BLaER1 (cell line): Measurements from ENCODE around the gene NEURL1B.

ENCODE experiments used
- H3K27ac ChIP-seq: shearing (Covaris generic); formaldehyde crosslinking; 2 replicates; pipeline ENCODE4 v1.8.1; 2022
- H3K27me3 ChIP-seq: shearing (Covaris generic); formaldehyde crosslinking; 2 replicates; pipeline ENCODE4 v1.8.1; 2022
- H3K36me3 ChIP-seq: shearing (Covaris generic); formaldehyde crosslinking; 2 replicates; pipeline ENCODE4 v1.8.1; 2022
- H3K4me1 ChIP-seq: shearing (Covaris generic); formaldehyde crosslinking; 2 replicates; pipeline ENCODE4 v1.8.1; 2022
- H3K4me2 ChIP-seq: shearing (Covaris generic); formaldehyde crosslinking; 2 replicates; pipeline ENCODE4 v1.8.1; 2022
- H3K4me3 ChIP-seq: shearing (Covaris generic); formaldehyde crosslinking; 2 replicates; pipeline ENCODE4 v1.8.1; 2022
- H3K9ac ChIP-seq: shearing (Covaris generic); formaldehyde crosslinking; 2 replicates; pipeline ENCODE4 v1.8.1; 2022
- H3K9me3 ChIP-seq: shearing (Covaris generic); formaldehyde crosslinking; 2 replicates; pipeline ENCODE4 v1.8.1; 2022
- H4K20me1 ChIP-seq: shearing (Covaris generic); formaldehyde crosslinking; 2 replicates; pipeline ENCODE4 v1.8.1; 2022
- Cebpa-rat ChIP-seq: shearing (Covaris generic); IDR thresholded peaks from 2 replicates; pipeline ENCODE4 v1.8.1; 2022

NEURL1B gene

DNA sequence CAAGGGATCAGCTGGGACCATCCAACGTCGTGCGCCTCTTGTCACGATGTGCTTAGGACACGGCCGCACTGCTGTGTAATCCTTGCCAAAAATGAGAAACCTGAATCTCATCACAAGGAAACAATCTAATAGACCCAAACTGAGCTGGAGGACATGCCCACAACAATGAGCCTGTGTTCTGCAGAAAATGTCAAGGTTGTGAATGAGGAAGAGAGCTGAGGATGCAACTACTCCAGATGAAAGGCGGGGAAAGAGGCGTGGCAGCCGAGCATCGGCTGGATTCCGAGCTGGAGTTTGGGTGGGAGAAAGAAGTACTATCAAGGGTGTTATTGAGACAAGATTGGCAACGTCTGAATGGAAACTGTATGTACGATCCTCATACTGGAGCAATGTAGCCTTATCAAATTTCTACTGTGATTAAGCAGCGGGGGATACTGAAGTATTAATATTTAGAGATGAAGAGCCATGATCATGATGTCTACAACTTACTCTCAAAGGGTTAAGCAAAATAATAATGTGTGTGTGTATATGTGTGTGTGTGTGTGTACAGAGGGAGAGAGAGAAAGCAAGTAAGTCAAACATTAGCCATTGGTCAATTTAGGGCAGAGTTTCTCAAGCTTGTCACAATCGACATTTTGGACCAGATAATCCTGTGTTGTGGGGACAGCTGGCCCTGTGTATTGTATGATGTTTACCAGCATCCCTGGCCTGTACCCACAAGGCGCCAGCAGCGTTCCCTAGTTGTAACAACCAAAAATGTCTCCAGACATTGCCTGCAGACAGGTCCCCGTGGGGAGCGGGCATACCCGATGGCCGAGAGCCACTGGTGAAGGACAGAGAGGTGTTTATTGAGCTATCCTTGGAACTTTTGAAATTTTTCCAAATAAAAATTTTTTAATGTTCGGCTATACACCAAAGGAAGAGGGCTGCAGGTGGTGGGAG is 83.5 kb downstream of the NEURL1B start:
- Histone ChIP-seq H3K27ac (no peak overlapping the region), H3K4me1 (peaks cover 8% of the 10 kb centered on the region; the same call in 1 of the 2 replicates), H3K27me3 (no peaks in the 10 kb centered on the region), H3K9ac (no peak overlapping the region), H3K9me3 (no peaks in the 10 kb centered on the region), H3K4me2 (no peak overlapping the region), H4K20me1 (no peaks in the 10 kb centered on the region), H3K36me3 (no peaks in the 10 kb centered on the region), H3K4me3 (no peak overlapping the region)
- no peak for TF ChIP-seq Cebpa-rat

DNA sequence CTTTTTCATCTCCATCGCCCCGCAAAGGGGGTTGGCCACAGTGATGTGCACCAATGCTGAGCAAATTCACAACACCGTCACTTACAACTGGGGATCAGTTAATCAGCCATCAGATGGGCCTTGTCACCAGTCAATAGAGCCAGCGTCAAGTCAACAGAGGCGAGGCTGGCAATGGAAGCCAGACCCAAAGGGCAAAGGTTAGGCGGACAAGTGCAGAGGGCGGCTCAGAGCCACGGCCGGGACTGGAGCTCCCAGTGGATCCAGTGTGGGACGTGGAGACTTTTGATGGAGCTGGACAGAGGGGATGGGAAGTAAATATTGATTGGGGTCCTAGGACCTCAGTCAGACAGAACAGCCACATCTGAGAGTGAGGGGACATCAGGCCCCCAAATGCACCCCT is 84.2 kb downstream of the NEURL1B start:
- Histone ChIP-seq H3K9ac (no peak overlapping the region), H3K36me3 (no peaks in the 10 kb centered on the region), H4K20me1 (no peaks in the 10 kb centered on the region), H3K4me3 (no peak overlapping the region), H3K4me2 (no peak overlapping the region), H3K27ac (no peak overlapping the region), H3K4me1 (peaks cover 8% of the 10 kb centered on the region; the same call in 1 of the 2 replicates), H3K9me3 (no peaks in the 10 kb centered on the region), H3K27me3 (no peaks in the 10 kb centered on the region)
- TF ChIP-seq Cebpa-rat = no peak

DNA sequence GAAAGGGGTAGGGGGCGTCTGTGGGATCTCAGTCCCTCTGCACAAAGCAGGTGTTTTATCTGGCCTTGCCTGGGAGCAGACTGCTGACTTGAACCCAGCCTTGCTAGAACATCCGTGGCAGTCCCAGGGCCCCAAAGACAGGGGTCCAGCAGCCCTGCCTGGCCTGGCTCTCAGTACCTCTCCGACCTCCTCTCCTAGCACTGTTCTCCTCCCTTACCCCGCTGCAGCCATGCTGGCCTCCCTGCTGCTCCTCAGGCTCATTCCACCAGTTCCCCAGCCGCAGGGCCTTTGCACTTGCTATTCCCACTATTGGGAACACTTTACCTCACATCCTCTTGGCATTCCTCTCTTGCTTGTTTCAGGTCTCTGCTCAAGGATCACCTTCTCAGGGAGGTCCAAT is 84.7 kb downstream of the NEURL1B start:
- Histone ChIP-seq H3K27ac (no peak overlapping the region), H3K4me3 (no peak overlapping the region), H3K9me3 (no peaks in the 10 kb centered on the region), H3K27me3 (no peaks in the 10 kb centered on the region), H3K4me2 (no peak overlapping the region), H3K9ac (no peak overlapping the region), H3K4me1 (peaks cover 8% of the 10 kb centered on the region; the same call in 1 of the 2 replicates), H3K36me3 (no peaks in the 10 kb centered on the region), H4K20me1 (no peaks in the 10 kb centered on the region)
- TF ChIP-seq Cebpa-rat = no peak

DNA sequence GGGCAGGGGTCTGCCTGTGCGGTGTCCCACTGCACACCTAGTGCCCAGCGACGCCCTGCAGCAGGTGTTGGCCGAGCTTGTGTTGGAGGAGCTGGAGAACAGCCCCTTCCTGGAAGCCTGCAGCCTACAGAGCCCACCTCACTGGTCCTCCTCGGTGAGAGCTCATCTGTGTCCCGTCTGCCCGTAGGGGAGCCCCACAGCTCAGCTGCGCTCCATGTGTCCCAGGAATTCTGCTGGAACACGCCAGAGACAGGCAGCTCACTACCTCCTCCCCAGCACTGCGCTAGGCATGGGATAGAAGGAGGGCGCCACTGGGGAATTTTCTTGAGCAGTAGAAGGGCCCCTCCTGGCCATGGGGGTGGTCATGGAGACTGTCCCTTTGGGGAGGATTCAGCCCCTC is 85.9 kb downstream of the NEURL1B start:
- TF ChIP-seq Cebpa-rat = no peak
- H3K4me3 ChIP-seq = no peak overlapping the region
- no peaks in the 10 kb centered on the region for H3K9me3 ChIP-seq
- no peaks in the 10 kb centered on the region for H3K27me3 ChIP-seq
- H3K4me2 ChIP-seq = no peak overlapping the region
- H3K4me1 ChIP-seq = peaks cover 7% of the 10 kb centered on the region
- H4K20me1 ChIP-seq = no peaks in the 10 kb centered on the region
- no peak overlapping the region for H3K27ac ChIP-seq
- H3K9ac ChIP-seq = no peak overlapping the region
- no peaks in the 10 kb centered on the region for H3K36me3 ChIP-seq

DNA sequence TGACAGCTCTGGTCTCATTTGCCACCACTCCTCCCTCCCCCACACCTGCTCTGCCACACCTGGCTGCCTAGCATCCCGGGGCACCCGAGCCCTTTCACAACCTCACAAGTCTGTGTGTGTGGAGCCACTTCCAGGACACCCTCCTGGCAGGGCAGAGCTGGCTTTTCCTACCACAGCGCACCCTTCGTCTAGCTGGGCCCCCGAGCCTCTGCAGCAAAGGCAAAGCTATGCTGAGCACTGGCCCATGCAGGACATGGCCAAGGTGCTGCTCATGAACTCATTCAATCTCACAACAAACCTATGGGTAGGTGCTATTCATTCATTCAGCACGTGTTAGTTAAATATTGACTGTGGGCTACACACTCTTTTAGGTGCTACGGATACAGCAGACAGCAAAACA is 86.5 kb downstream of the NEURL1B start:
- no peak for TF ChIP-seq Cebpa-rat
- H4K20me1 ChIP-seq = no peaks in the 10 kb centered on the region

DNA sequence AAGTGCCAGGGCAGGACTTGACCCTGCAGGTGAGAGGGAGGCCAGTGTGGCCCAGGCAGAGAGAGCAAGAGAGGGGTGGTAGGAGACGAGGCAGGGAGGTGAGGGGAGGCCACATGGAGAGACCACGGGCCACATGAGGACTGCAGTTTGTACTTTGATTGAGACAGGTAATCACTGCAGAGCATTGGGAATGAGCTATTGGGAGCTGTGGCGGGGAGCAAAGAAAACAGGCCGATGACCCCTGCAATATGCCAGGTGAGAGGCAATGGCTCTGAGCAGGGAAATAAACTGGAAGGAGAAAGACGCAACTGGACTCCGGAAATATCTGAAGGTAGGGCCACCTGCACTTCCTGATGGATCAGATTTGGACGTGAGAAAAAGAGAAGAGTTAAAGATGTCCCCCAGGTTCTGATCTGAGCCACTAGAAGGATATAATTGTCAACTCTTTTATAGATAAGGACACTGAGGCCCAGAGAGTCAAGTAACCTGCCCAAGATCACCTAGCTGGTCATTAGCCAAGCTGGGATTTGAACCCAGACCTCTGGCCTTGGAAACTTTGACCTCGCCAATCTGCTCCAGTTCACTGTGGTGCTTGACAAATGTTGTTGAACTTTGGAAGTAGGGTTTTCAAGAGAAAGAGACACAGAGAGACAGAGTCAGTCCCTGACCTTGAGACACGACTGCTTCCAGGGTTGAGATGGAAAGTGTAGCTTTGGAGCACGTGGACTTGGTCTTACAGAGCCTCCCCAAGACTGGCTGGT is 87.6 kb downstream of the NEURL1B start:
- TF ChIP-seq Cebpa-rat = no peak
- no peaks in the 10 kb centered on the region for H3K27me3 ChIP-seq

More for the DNA sequence above, 86.5 kb downstream of the NEURL1B start:
- no peak overlapping the region for H3K4me3 ChIP-seq
- H3K4me1 ChIP-seq = peaks cover 10% of the 10 kb centered on the region
- no peak overlapping the region for H3K4me2 ChIP-seq
- no peak overlapping the region for H3K9ac ChIP-seq
- no peak overlapping the region for H3K27ac ChIP-seq
- no peaks in the 10 kb centered on the region for H3K9me3 ChIP-seq
- no peaks in the 10 kb centered on the region for H3K36me3 ChIP-seq
- H3K27me3 ChIP-seq = no peaks in the 10 kb centered on the region

DNA sequence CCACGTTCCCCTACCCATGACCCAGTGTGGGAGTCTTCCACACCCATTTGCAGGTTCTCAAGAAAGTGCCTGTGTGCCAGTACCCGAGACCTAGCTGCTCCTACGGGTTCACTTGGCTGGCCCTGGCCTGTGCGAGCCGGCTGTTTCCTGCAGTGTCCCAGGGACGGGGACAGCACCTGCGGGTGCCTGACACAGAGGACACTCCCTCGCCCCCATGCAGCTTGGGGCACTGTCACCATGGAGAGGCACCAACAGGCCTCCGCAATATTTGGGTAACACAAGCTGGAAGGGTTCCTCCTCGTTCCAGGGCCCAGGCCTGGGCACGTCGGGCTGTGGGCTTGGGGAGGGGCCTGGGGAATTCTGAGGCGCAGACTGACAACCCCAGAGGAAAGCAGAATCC is 88.5 kb downstream of the NEURL1B start:
- no peak for TF ChIP-seq Cebpa-rat
- Histone ChIP-seq H3K4me1 (peaks cover 24% of the 10 kb centered on the region), H3K27me3 (no peaks in the 10 kb centered on the region), H3K4me3 (no peak overlapping the region), H3K27ac (no peak overlapping the region), H3K9ac (no peak overlapping the region), H4K20me1 (no peaks in the 10 kb centered on the region), H3K9me3 (no peaks in the 10 kb centered on the region), H3K36me3 (no peaks in the 10 kb centered on the region), H3K4me2 (no peak overlapping the region)

More for the DNA sequence above, 87.6 kb downstream of the NEURL1B start:
- Histone ChIP-seq H3K4me2 (no peak overlapping the region), H3K27ac (no peak overlapping the region), H3K9me3 (no peaks in the 10 kb centered on the region), H3K9ac (no peak overlapping the region), H3K4me1 (peaks cover 22% of the 10 kb centered on the region), H4K20me1 (no peaks in the 10 kb centered on the region), H3K36me3 (no peaks in the 10 kb centered on the region), H3K4me3 (no peak overlapping the region)

DNA sequence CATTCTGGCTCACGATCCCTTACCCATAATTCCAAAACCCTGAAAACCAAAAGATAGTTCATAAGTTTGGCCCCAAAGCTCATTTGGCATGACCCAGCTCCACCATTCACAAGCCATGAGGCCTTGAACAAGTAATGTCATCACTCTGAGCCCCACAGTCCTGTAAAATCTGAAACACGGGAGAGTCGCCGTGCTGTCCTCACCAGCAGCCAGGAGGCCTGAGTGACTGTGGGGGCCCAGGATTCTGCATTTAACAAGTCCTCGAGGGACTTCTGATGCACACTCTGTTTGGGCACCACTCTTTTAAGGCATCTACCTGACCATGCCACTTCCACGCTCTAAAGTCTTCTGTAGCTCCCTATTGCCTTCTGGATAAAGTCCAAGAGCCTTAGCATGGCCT is 89.2 kb downstream of the NEURL1B start:
- Histone ChIP-seq H3K9me3 (no peaks in the 10 kb centered on the region), H3K9ac (no peak overlapping the region), H3K27ac (no peak overlapping the region), H3K4me3 (no peak overlapping the region), H3K4me1 (peaks cover 24% of the 10 kb centered on the region), H3K27me3 (no peaks in the 10 kb centered on the region), H4K20me1 (no peaks in the 10 kb centered on the region), H3K36me3 (no peaks in the 10 kb centered on the region), H3K4me2 (no peak overlapping the region)
- no peak for TF ChIP-seq Cebpa-rat

DNA sequence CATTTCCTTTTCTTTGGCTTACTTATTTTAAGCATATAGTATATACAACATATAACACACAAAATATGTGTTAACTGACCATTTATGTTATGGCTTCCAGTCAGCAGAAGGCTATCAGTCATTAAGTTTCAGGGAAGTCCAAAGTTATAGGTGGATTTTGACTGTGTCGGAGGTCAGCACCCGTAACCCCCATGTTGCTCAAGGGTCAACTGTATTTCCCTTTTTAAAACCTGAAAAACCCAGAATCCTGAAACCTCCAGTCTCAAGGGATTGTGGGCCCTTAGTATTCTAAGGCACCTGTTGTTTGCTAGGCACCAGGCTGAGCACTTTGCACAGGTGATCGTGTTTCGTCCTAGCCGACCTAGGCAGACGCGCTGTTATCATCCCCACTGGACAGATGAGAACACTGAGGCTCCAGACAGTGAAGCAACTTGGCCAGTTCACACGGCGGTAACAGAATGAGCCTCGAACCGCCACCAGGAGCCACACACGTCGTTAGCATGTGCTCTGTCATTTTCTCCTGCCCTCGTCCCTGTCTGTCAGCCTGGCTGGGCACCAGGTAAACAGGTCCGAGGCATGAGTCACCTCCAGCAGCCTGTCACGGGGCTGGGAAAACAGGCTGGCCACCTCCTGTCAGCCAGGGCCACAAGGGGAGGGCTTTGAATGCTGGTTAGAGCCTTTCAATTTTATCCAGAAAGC is 90.1 kb downstream of the NEURL1B start:
- Histone ChIP-seq H4K20me1 (no peaks in the 10 kb centered on the region), H3K4me1 (peaks cover 29% of the 10 kb centered on the region), H3K4me2 (no peak overlapping the region), H3K27ac (no peak overlapping the region), H3K36me3 (no peaks in the 10 kb centered on the region), H3K9ac (no peak overlapping the region), H3K9me3 (no peaks in the 10 kb centered on the region), H3K4me3 (no peak overlapping the region), H3K27me3 (no peaks in the 10 kb centered on the region)
- no peak for TF ChIP-seq Cebpa-rat
